SK-N-SH (cell line): ENCODE measurements around the gene IQSEC2.

Experiments used
- CHD2 ChIP-seq: fragments of 150-350 bp; IDR thresholded peaks from 2 replicates; pipeline ENCODE4 v1.6.1; 2018; ENCODE audit warnings: low read length; ENCODE audit not compliant: partially characterized antibody
- ELF1 ChIP-seq: IDR thresholded peaks from 2 replicates; pipeline ENCODE4 v1.4.0; 2012
- EP300 ChIP-seq, 2 experiments: IDR thresholded peaks; 2 replicates each; pipeline versions ENCODE4 v1.4.0 to v1.6.1; 2012; ENCODE audit warnings: borderline replicate concordance in 1 of 2, low read depth in 1 of 2, low read length in 1 of 2
- EZH2phosphoT487 ChIP-seq: fragments of 200-600 bp; sonication (generic); IDR thresholded peaks from 2 replicates; pipeline ENCODE4 v1.6.1; 2017; ENCODE audit warnings: low read depth, mixed run types, mild to moderate bottlenecking, antibody characterized with exemption, moderate library complexity, borderline replicate concordance
- POLR2AphosphoS5 ChIP-seq: IDR thresholded peaks from 2 replicates; pipeline ENCODE4 v1.6.1; 2012; ENCODE audit warnings: low read depth, low read length
- SIN3A ChIP-seq: IDR thresholded peaks from 2 replicates; pipeline ENCODE4 v1.6.1; 2012; ENCODE audit warnings: low read depth, mild to moderate bottlenecking, low read length, moderate library complexity, borderline replicate concordance
- SMC3 ChIP-seq: IDR thresholded peaks from 2 replicates; pipeline ENCODE4 v1.6.1; 2012; ENCODE audit warnings: low read depth, low read length, improper control_type of control experiment
- TAF1 ChIP-seq: IDR thresholded peaks from 2 replicates; pipeline ENCODE4 v1.6.1; 2012; ENCODE audit warnings: low read depth, mild to moderate bottlenecking, low read length, moderate library complexity, borderline replicate concordance
- TF ChIP-seq, protein P1 (sequence below): IDR thresholded peaks from 2 replicates; pipeline ENCODE4 v1.4.0; 2012; ENCODE audit warnings: low read depth
- TF ChIP-seq, protein P2 (sequence below): fragments of 200-600 bp; sonication (generic); IDR thresholded peaks from 2 replicates; pipeline ENCODE4 v1.6.1; 2017; ENCODE audit warnings: antibody characterized with exemption, mild to moderate bottlenecking, moderate library complexity
- TF ChIP-seq, protein P3 (sequence below): fragments of 150-350 bp; IDR thresholded peaks from 2 replicates; pipeline ENCODE4 v1.6.1; 2016; ENCODE audit warnings: mild to moderate bottlenecking, low read depth, low read length
- TF ChIP-seq, protein P4 (sequence below): IDR thresholded peaks from 2 replicates; pipeline ENCODE4 v1.4.0; 2012; ENCODE audit warnings: low read depth, borderline replicate concordance

DNA sequence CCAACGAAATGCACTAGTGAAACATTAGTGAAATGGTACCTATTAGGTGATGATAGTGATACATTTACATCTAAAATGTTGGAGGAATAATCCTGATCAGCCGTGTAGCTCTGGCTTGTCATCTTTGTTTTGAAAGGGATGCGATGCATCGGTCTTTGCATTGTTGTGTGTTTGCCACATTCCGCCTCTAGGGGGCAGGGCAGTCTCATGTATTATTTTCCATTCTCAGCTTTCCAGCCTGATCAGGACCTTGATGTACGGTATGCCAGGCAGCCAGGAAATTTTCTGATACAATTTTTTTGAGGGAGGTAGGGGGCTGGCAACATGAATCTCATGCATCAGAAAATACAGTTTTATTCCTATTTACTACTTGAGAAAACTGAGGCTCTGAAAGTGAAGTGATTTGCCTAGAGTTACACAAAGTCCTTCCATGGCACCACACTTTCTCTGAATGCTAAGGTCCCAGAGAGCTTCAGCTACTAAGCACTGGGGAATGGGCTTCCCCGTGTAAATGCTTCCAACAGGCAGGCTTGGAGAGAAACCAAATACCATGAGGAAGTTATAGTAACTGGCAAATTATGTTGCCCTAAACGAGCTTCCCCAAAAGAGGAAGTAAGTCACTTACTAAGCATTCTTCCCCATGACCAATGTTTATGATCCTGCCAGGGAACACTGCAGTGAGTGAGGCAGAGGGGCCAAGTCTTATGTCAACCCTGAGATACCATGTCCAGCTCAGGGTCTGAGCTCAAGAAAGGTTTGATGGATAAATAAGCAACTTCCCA lies 31.8 kb upstream of the IQSEC2 start:
- TF ChIP-seq, protein P1, sequence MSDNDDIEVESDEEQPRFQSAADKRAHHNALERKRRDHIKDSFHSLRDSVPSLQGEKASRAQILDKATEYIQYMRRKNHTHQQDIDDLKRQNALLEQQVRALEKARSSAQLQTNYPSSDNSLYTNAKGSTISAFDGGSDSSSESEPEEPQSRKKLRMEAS: no peak
- TF ChIP-seq, protein P2, sequence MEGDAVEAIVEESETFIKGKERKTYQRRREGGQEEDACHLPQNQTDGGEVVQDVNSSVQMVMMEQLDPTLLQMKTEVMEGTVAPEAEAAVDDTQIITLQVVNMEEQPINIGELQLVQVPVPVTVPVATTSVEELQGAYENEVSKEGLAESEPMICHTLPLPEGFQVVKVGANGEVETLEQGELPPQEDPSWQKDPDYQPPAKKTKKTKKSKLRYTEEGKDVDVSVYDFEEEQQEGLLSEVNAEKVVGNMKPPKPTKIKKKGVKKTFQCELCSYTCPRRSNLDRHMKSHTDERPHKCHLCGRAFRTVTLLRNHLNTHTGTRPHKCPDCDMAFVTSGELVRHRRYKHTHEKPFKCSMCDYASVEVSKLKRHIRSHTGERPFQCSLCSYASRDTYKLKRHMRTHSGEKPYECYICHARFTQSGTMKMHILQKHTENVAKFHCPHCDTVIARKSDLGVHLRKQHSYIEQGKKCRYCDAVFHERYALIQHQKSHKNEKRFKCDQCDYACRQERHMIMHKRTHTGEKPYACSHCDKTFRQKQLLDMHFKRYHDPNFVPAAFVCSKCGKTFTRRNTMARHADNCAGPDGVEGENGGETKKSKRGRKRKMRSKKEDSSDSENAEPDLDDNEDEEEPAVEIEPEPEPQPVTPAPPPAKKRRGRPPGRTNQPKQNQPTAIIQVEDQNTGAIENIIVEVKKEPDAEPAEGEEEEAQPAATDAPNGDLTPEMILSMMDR: peak; percentile 87
- TF ChIP-seq, protein P3, sequence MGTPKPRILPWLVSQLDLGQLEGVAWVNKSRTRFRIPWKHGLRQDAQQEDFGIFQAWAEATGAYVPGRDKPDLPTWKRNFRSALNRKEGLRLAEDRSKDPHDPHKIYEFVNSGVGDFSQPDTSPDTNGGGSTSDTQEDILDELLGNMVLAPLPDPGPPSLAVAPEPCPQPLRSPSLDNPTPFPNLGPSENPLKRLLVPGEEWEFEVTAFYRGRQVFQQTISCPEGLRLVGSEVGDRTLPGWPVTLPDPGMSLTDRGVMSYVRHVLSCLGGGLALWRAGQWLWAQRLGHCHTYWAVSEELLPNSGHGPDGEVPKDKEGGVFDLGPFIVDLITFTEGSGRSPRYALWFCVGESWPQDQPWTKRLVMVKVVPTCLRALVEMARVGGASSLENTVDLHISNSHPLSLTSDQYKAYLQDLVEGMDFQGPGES: no peak
- TF ChIP-seq EZH2phosphoT487 (no peak), EP300 (IDR thresholded peaks at IDR 0.05; ENCODE audit: borderline replicate concordance in 1 of 2, low read depth in 1 of 2, low read length in 1 of 2) (no peak), SIN3A (no peak), TAF1 (no peak), SMC3 (peak; percentile 70), POLR2AphosphoS5 (no peak), CHD2 (no peak), ELF1 (no peak)
- TF ChIP-seq, protein P4, sequence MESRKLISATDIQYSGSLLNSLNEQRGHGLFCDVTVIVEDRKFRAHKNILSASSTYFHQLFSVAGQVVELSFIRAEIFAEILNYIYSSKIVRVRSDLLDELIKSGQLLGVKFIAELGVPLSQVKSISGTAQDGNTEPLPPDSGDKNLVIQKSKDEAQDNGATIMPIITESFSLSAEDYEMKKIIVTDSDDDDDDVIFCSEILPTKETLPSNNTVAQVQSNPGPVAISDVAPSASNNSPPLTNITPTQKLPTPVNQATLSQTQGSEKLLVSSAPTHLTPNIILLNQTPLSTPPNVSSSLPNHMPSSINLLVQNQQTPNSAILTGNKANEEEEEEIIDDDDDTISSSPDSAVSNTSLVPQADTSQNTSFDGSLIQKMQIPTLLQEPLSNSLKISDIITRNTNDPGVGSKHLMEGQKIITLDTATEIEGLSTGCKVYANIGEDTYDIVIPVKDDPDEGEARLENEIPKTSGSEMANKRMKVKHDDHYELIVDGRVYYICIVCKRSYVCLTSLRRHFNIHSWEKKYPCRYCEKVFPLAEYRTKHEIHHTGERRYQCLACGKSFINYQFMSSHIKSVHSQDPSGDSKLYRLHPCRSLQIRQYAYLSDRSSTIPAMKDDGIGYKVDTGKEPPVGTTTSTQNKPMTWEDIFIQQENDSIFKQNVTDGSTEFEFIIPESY: no peak
